ENCODE measurements around the gene RNF10.

DNA sequence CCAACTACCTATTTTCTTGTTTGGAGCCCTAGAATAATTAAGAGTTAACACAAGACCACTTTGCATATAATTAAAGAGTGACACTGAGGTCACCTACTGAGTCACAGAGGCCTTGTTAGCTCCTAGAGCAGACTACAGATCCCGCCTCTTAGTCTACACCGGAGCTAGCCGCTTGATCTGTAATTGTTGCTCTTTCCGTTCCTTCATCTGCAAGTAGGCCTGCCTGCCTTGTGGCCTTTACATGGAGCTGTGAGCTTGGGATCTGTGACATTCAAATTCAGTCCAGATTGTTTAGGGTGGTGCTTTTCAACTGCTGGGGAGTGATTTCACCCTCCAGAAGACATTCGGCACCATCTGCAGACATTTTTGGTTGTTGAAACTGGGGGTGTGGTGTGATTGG, 43.8 kb upstream of the RNF10 start:
- TF ChIP-seq, protein P1, sequence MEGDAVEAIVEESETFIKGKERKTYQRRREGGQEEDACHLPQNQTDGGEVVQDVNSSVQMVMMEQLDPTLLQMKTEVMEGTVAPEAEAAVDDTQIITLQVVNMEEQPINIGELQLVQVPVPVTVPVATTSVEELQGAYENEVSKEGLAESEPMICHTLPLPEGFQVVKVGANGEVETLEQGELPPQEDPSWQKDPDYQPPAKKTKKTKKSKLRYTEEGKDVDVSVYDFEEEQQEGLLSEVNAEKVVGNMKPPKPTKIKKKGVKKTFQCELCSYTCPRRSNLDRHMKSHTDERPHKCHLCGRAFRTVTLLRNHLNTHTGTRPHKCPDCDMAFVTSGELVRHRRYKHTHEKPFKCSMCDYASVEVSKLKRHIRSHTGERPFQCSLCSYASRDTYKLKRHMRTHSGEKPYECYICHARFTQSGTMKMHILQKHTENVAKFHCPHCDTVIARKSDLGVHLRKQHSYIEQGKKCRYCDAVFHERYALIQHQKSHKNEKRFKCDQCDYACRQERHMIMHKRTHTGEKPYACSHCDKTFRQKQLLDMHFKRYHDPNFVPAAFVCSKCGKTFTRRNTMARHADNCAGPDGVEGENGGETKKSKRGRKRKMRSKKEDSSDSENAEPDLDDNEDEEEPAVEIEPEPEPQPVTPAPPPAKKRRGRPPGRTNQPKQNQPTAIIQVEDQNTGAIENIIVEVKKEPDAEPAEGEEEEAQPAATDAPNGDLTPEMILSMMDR (IDR thresholded peaks at IDR 0.05; ENCODE audit: low read depth, low read length, poor library complexity, severe bottlenecking): no peak
- TF ChIP-seq EZH2phosphoT487 (IDR thresholded peaks at IDR 0.05; ENCODE audit: borderline replicate concordance, low read length): no peak

Measured in DOHH2 (cell line).